HepG2 (cell line): ENCODE measurements around the gene WNT1. TPM values are rescaled to one million over a fixed set of nuclear protein-coding genes. Genes with fewer than 3 reads are reported as not detected.
A peak's percentile ranks its signal among the peaks of the same experiment; 100 is the strongest.

Experiments used
- ATAC-seq: fragments of 200-7000 bp; cut with Tn5 transposase; 3 replicates; pipeline ENCODE4 v1.9.1; 2020; ENCODE audit warnings: mild to moderate bottlenecking, moderate library complexity
- BruUV-seq: library from RNA; stranded (reverse); fragments of 400-500 nt; replicated peaks from 2 replicates; lab custom pipeline; 2021; lab: Mats Ljungman, UMichigan
- CTCF ChIA-PET: fragments of 300-600 bp; formaldehyde crosslinking; extraction: SDS; loops from one replicate; lab custom pipeline; 2021; ENCODE audit warnings: low total read pairs, inconsistent platforms, low intra/inter-chr PET ratio; lab: Yijun Ruan, JAX
- POLR2A ChIA-PET: fragments of 350-600 bp; sonication (Branson Sonifier 250); formaldehyde crosslinking; loops from one replicate; lab custom pipeline; 2020; ENCODE audit warnings: antibody characterized with exemption, inconsistent platforms; lab: Yijun Ruan, JAX
- DNase-seq: peaks from one replicate; pipeline ENCODE4 v3.0.0-alpha.2; 2015; ENCODE audit warnings: low spot score
- FAIRE-seq: peaks from 3 replicates; lab custom pipeline; 2011; peaks lifted over from hg19 to GRCh38; lab: Jason Lieb, UNC
- H2AFZ ChIP-seq: one replicate; pipeline ENCODE4 v1.6.1; 2011; ENCODE audit warnings: low read length, inconsistent platforms
- H3K27ac ChIP-seq: fragments of 300-600 bp; 3 replicates; pipeline ENCODE4 v1.8.0; 2011; ENCODE audit warnings: mixed run types, mild to moderate bottlenecking, mixed read lengths, low read length, inconsistent platforms; ENCODE audit not compliant: insufficient read depth; ENCODE audit errors: extremely low read length
- H3K27me3 ChIP-seq, 2 experiments: fragments of 200-600 bp in 1 of 2; 2 replicates in 1 of 2; 3 replicates in 1 of 2; pipeline versions ENCODE4 v1.6.0 to v1.8.0; 2011; ENCODE audit warnings: low read length in 2 of 2, mild to moderate bottlenecking in 2 of 2, moderate library complexity in 2 of 2, inconsistent platforms in 1 of 2; ENCODE audit not compliant: insufficient read depth in 2 of 2, control insufficient read depth in 1 of 2
- H3K36me3 ChIP-seq, 2 experiments: fragments of 200-600 bp in 1 of 2; replicated peaks in 1 of 2; 2 replicates in 1 of 2; 3 replicates in 1 of 2; pipeline versions ENCODE4 v1.5.1 to v1.8.0; 2011; ENCODE audit warnings: low read length in 2 of 2, inconsistent platforms in 1 of 2; ENCODE audit not compliant: insufficient read depth in 2 of 2, control insufficient read depth in 1 of 2
- H3K4me1 ChIP-seq: 2 replicates; pipeline ENCODE4 v1.5.1; 2012; ENCODE audit warnings: low read length, inconsistent platforms; ENCODE audit not compliant: insufficient read depth
- H3K4me2 ChIP-seq: 2 replicates; pipeline ENCODE4 v1.6.0; 2011; ENCODE audit warnings: low read depth, low read length, inconsistent platforms
- H3K4me3 ChIP-seq, 3 experiments: fragments of 200-600 bp in 1 of 3; sonication (generic), shearing (Covaris generic) in 1 of 3; replicated peaks in 1 of 3; 2 replicates each; pipeline ENCODE4 v1.5.1; 2011 to 2016; ENCODE audit warnings: low read length in 3 of 3, inconsistent platforms in 2 of 3, low read depth in 2 of 3, mild to moderate bottlenecking in 2 of 3, control low read depth in 1 of 3, mixed read lengths in 1 of 3; ENCODE audit not compliant: insufficient read depth in 1 of 3
- H3K79me2 ChIP-seq: one replicate; pipeline ENCODE4 v1.6.1; 2011; ENCODE audit warnings: low read length, inconsistent platforms; ENCODE audit not compliant: insufficient read depth
- H3K9ac ChIP-seq: 2 replicates; pipeline ENCODE4 v1.6.0; 2011; ENCODE audit warnings: mild to moderate bottlenecking, low read depth, low read length, inconsistent platforms; ENCODE audit not compliant: insufficient read depth
- H3K9me3 ChIP-seq: 2 replicates; pipeline ENCODE4 v1.5.1; 2012; ENCODE audit warnings: mild to moderate bottlenecking, low read length
- H4K20me1 ChIP-seq: 2 replicates; pipeline ENCODE4 v1.6.0; 2011; ENCODE audit warnings: inconsistent platforms, mild to moderate bottlenecking, low read length, moderate library complexity; ENCODE audit not compliant: insufficient read depth
- BORCS8-MEF2B ChIP-seq: sonication (generic); formaldehyde crosslinking; IDR thresholded peaks from 2 replicates; pipeline ENCODE4 v1.8.0; 2022; ENCODE audit warnings: mild to moderate bottlenecking, missing genetic modification reagents
- HNRNPK ChIP-seq: fragments of 200-400 bp; formaldehyde crosslinking; IDR thresholded peaks from 2 replicates; pipeline ENCODE4 v1.6.1; 2018; ENCODE audit warnings: low read length, low read depth, moderate library complexity, mild to moderate bottlenecking; ENCODE audit not compliant: poor library complexity, severe bottlenecking
- ISX ChIP-seq: sonication (generic); formaldehyde crosslinking; conservative IDR thresholded peaks from 2 replicates; pipeline ENCODE4 v1.5.0; 2020; ENCODE audit warnings: missing genetic modification reagents
- MAFF ChIP-seq: IDR thresholded peaks from 2 replicates; pipeline ENCODE4 v1.6.1; 2011; ENCODE audit warnings: low read depth, low read length, improper control_type of control experiment
- MAFK ChIP-seq, 2 experiments: IDR thresholded peaks in 1 of 2; conservative IDR thresholded peaks in 1 of 2; 2 replicates each; pipeline ENCODE4 v1.6.1; 2011; ENCODE audit warnings: improper control_type of control experiment in 2 of 2, low read length in 2 of 2
- PPARG ChIP-seq: conservative IDR thresholded peaks from 2 replicates; pipeline ENCODE4 v1.6.1; 2016; ENCODE audit warnings: missing biosample characterization, missing genetic modification reagents
- TP53 ChIP-seq: sonication (generic); formaldehyde crosslinking; conservative IDR thresholded peaks from 2 replicates; pipeline ENCODE4 v1.4.0; 2020; ENCODE audit warnings: missing genetic modification reagents
- ZMAT3 ChIP-seq: sonication (generic); formaldehyde crosslinking; conservative IDR thresholded peaks from 2 replicates; pipeline ENCODE4 v1.7.0; 2021; ENCODE audit warnings: missing genetic modification reagents
- ZNF264 ChIP-seq: sonication (generic); formaldehyde crosslinking; IDR thresholded peaks from 2 replicates; pipeline ENCODE4 v1.4.0; 2020; ENCODE audit warnings: missing genetic modification reagents
- WGBS: methylation state at CpG from one replicate; pipeline ENCODE4 v1.1.6; 2017; ENCODE audit warnings: low lambda C conversion rate; 5-methylcytosine and 5-hydroxymethylcytosine counted together
- in situ Hi-C: cut with HindIII; loops from 2 replicates; pipeline ENCODE4 v1.10.0; 2017; ENCODE audit warnings: low pct_unique_long_range_greater_than_20kb; ENCODE audit not compliant: extremely low pct_ligation_motif_present
- intact Hi-C: fragments of 100-400 bp; cut with micrococcal nuclease; formaldehyde crosslinking; loops from one replicate; pipeline ENCODE4 v1.10.0; 2022; ENCODE audit not compliant: unreplicated experiment
- polyA plus RNA-seq, 8 experiments: library from polyadenylated mRNA; depleted of rRNA in 3 of 8; stranded (reverse) in 7 of 8; unstranded in 1 of 8; fragments of >200 nt; fragmentation: Illumina TruSeq in 4 of 8; extraction: Trizol in 4 of 8; gene quantifications; 2 replicates each; pipeline versions ENCODE4 v1.2.1 to v1.2.3, GENCODE V29; 2011 to 2016; ENCODE audit warnings: low read depth in 4 of 8, missing spikeins in 1 of 8, mixed read lengths in 1 of 8; ENCODE audit not compliant: insufficient read depth in 1 of 8
- total RNA-seq, 5 experiments: library from RNA; depleted of rRNA; stranded (reverse); fragments of >200 nt; fragmentation: Illumina TruSeq; extraction: Trizol; gene quantifications; 2 replicates each; pipeline ENCODE4 v1.2.3, GENCODE V29; 2016; ENCODE audit warnings: low read depth in 1 of 5
- TF ChIP-seq, protein P1 (sequence below): fragments of 450-650 bp; IDR thresholded peaks from 2 replicates; pipeline ENCODE4 v1.6.1; 2017
- TF ChIP-seq, protein P2 (sequence below): sonication (generic); formaldehyde crosslinking; IDR thresholded peaks from 2 replicates; pipeline ENCODE4 v1.8.0; 2022; ENCODE audit warnings: mild to moderate bottlenecking, missing genetic modification reagents, moderate library complexity
- TF ChIP-seq, protein P3 (sequence below): sonication (generic); formaldehyde crosslinking; IDR thresholded peaks from 2 replicates; pipeline ENCODE4 v1.8.0; 2022; ENCODE audit warnings: mild to moderate bottlenecking, missing genetic modification reagents; ENCODE audit not compliant: insufficient replicate concordance
- TF ChIP-seq, protein P4 (sequence below): sonication (generic); formaldehyde crosslinking; conservative IDR thresholded peaks from 2 replicates; pipeline ENCODE4 v1.8.0; 2022; ENCODE audit warnings: low read depth, missing genetic modification reagents

The WNT1 gene
- total and polyA plus RNA-seq, 2 of the 13 experiments (the other 11 are each of a cell fraction or from before 2014, with no cell fraction given) = not detected

DNA sequence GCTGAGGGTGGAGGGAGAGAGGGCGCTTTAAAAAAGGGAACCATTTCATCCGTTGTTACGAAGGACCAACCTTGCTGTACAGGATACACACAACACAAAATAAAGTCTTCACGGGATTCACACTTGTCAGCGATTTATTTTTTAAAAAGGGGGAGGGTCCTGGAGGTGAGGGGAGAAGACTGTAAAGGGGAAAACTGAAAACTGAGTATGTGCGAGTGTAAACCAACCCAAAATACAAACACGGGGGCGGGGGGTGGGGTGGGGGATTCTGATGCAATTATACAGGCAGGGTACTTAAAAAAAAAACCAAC is 41.0 kb downstream of the WNT1 start:
- Histone ChIP-seq H3K79me2 (peaks cover 6% of the 10 kb centered on the region), H3K4me2 (peak overlapping the region; percentile 98), H3K9ac (peak overlapping the region; percentile 86), H3K27ac (peak overlapping the region; percentile 86), H3K9me3 (no peaks in the 10 kb centered on the region), H4K20me1 (no peaks in the 10 kb centered on the region), H3K27me3 (no peaks in the 10 kb centered on the region), H3K4me3 (peak overlapping the region; percentile 64 to 93 (median 74)), H2AFZ (no peak overlapping the region), H3K4me1 (peaks cover 20% of the 10 kb centered on the region), H3K36me3 (peaks cover 11 to 17% of the 10 kb centered on the region in 2 experiments)
- CTCF ChIA-PET = interaction anchor here (3.4 kb wide), 1 partner anchor 22 kb away, joined by 15 read pairs; no protein-coding TSS in a partner anchor
- TSS peak; percentile 84 for BruUV-seq
- in situ Hi-C loops = no loop called here
- DNase-seq (no peak), FAIRE-seq (no peak)
- intact Hi-C loops = loop anchor here (5.0 kb wide), 1 partner anchor 113 kb away; the partner anchor contains the start of gene TUBA1B
- no peak for TF ChIP-seq PPARG (CRISPR knock-in tag)
- peak; percentile 54 to 66 for TF ChIP-seq MAFK (conservative IDR thresholded peaks at IDR 0.05 in 1 of 2, IDR thresholded peaks at IDR 0.05 in 1 of 2; ENCODE audit: low read length in 2 of 2)
- TF ChIP-seq TP53 (CRISPR knock-in tag) = 0 out of 2 replicates have a peak, but pooled peaks have one; percentile 9
- TF ChIP-seq, protein P1, sequence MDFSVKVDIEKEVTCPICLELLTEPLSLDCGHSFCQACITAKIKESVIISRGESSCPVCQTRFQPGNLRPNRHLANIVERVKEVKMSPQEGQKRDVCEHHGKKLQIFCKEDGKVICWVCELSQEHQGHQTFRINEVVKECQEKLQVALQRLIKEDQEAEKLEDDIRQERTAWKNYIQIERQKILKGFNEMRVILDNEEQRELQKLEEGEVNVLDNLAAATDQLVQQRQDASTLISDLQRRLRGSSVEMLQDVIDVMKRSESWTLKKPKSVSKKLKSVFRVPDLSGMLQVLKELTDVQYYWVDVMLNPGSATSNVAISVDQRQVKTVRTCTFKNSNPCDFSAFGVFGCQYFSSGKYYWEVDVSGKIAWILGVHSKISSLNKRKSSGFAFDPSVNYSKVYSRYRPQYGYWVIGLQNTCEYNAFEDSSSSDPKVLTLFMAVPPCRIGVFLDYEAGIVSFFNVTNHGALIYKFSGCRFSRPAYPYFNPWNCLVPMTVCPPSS = no peak
- 0 out of 2 replicates have a peak, but pooled peaks have one; percentile 1 for TF ChIP-seq ZMAT3 (CRISPR knock-in tag)
- TF ChIP-seq, protein P2, sequence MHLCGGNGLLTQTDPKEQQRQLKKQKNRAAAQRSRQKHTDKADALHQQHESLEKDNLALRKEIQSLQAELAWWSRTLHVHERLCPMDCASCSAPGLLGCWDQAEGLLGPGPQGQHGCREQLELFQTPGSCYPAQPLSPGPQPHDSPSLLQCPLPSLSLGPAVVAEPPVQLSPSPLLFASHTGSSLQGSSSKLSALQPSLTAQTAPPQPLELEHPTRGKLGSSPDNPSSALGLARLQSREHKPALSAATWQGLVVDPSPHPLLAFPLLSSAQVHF (CRISPR knock-in tag) = 0 out of 2 replicates have a peak, but pooled peaks have one; percentile 9
- 0 out of 2 replicates have a peak, but pooled peaks have one; percentile 7 for TF ChIP-seq ISX (CRISPR knock-in tag)
- peak; percentile 29; the same call in 1 of the 2 replicates for TF ChIP-seq MAFF
- TF ChIP-seq, protein P3, sequence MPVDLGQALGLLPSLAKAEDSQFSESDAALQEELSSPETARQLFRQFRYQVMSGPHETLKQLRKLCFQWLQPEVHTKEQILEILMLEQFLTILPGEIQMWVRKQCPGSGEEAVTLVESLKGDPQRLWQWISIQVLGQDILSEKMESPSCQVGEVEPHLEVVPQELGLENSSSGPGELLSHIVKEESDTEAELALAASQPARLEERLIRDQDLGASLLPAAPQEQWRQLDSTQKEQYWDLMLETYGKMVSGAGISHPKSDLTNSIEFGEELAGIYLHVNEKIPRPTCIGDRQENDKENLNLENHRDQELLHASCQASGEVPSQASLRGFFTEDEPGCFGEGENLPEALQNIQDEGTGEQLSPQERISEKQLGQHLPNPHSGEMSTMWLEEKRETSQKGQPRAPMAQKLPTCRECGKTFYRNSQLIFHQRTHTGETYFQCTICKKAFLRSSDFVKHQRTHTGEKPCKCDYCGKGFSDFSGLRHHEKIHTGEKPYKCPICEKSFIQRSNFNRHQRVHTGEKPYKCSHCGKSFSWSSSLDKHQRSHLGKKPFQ (CRISPR knock-in tag) = peak; percentile 4
- TF ChIP-seq BORCS8-MEF2B (CRISPR knock-in tag) = no peak
- TF ChIP-seq HNRNPK = peak; percentile 39
- TF ChIP-seq ZNF264 (CRISPR knock-in tag) = 0 out of 2 replicates have a peak, but pooled peaks have one; percentile 8
- TF ChIP-seq, protein P4, sequence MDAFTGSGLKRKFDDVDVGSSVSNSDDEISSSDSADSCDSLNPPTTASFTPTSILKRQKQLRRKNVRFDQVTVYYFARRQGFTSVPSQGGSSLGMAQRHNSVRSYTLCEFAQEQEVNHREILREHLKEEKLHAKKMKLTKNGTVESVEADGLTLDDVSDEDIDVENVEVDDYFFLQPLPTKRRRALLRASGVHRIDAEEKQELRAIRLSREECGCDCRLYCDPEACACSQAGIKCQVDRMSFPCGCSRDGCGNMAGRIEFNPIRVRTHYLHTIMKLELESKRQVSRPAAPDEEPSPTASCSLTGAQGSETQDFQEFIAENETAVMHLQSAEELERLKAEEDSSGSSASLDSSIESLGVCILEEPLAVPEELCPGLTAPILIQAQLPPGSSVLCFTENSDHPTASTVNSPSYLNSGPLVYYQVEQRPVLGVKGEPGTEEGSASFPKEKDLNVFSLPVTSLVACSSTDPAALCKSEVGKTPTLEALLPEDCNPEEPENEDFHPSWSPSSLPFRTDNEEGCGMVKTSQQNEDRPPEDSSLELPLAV = 0 out of 2 replicates have a peak, but pooled peaks have one; percentile 52
- TF ChIP-seq, all 625 proteins: peak for 10
- peak; percentile 25 for ATAC-seq
- POLR2A ChIA-PET = interaction anchor here (1.3 kb wide), 3 partner anchors 14 to 20 kb away, joined by 4 to 9 read pairs (median 5); partner anchors contain the start of gene DDN
- 7% methylated on average over 8 of the region's 8 CpGs for WGBS
